ENCODE data around the gene ETDC. TPM values are rescaled to one million over a fixed set of nuclear protein-coding genes. Genes with fewer than 3 reads are reported as not detected.
"Not testable (repeated sequence)": the region's sequence is repeated elsewhere in the genome, so short reads cannot be mapped to it uniquely, and the experiment has no call there.

The ETDC gene
- not detected for total RNA-seq

DNA sequence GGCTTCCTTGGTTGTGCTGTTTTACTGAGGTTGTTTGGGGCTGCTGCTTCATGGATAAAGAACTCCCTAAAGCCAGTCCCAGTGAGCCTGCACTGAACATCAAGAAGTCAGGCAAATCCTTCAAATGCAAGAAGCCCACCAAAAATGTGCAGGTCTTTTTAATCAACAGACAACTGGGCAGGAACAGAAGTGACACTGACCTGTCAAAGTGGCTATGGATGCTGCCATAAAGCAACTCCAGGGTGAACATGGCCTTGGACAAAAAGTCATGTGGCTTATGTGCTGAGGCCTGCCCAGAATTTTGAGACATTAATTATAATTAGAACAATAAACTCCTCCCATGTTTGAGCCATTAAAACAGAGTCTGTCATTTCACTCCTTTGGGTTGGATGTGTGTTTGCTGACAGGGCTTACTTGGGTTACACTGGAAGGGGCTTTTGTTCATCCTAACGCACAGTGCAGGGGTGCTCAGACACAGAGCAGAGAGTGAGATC is at the start of gene ETDC:
ETDC (plus strand) TSS at position 51 of the 494 bp plus-strand sequence; CDS start at position 51, 0 bp downstream.
- 60 to 77% methylated on average over 1 of the region's 1 CpG for WGBS, 2 donors
- H3K4me3 ChIP-seq, result no peak within 1 kb of the TSS
- no peaks in the 10 kb centered on the region for H3K36me3 ChIP-seq
- no peak for DNase-seq (ENCODE audit: low spot score in 2 of 2)
- H3K9me3 ChIP-seq, result peaks cover 0 to 10% (median 0%) of the 10 kb centered on the region in 4 donors
- H3K27ac ChIP-seq, result no peak within 1 kb of the TSS
- no peaks in the 10 kb centered on the region for H3K4me1 ChIP-seq
- no peaks in the 10 kb centered on the region for H3K27me3 ChIP-seq
- TF ChIP-seq POLR2A (IDR thresholded peaks at IDR 0.05), result no peak
- no peak for TF ChIP-seq CTCF (IDR thresholded peaks at IDR 0.05)
- no peak for TF ChIP-seq EP300 (IDR thresholded peaks at IDR 0.05)

DNA sequence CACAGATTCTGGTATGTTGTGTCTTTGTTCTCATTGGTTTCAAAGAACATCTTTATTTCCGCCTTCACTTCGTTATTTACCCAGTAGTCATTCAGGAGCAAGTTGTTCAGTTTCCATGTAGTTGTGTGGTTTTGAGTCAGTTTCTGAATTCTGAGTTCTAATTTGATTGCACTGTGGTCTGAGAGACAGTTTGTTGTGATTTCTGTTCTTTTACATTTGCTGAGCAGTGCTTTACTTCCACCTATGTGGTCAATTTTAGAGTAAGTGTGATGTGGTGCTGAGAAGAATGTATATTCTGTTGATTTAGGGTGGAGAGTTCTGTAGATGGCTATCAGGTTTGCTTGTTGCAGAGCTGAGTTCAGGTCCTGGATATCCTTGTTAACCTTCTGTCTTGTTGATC is 48.3 kb upstream of the ETDC start:
- not testable (repeated sequence) for H3K36me3 ChIP-seq; H3K27me3 ChIP-seq; DNase-seq (ENCODE audit: low spot score in 2 of 2); H3K27ac ChIP-seq; H3K4me3 ChIP-seq; H3K4me1 ChIP-seq
- WGBS, 2 donors, result 96 to 97% methylated on average over 2 of the region's 2 CpGs
- peaks cover 0 to 13% (median 0%) of the 10 kb centered on the region in 4 donors for H3K9me3 ChIP-seq

DNA sequence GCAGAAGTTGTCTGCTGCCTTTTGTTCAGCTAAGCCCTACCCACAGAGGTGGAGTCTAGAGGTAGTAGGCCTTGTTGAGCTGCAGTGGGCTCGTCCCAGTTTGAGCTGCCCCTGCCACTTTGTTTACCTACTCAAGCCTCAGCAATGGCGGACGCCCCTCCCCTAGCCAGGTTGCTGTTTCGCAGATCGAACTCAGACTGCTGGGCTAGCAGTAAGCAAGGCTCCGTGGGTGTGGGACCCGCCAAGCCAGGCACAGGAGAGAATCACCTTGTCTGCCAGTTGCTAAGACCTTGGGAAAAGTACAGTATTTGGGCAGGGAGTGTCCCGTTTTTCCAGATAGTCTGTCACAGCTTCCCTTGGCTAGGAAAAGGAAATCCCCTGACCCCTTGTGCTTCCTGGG is 45.9 kb upstream of the ETDC start:
- H3K27ac ChIP-seq, H3K36me3 ChIP-seq, H3K4me3 ChIP-seq: not testable (repeated sequence)

DNA sequence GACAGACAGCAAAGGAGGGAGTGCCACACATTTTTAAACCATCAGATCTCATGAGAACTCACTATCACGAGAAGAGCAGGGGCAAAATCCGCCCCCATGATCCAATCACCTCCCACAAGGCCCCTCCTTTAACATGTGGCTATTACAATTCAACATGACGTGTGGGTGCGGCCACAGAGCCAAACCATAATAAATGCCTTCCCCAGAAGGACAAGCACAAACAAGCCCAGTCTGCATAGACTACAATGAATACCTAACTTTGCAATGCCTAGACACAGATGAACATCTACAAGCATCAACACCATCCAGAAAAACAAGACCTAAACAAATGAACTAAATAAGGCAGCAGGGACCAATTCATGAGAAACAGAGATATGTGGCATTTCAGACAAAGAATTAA is 45.1 kb upstream of the ETDC start:
- 80 to 90% methylated on average over 4 of the region's 4 CpGs for WGBS, 2 donors
- DNase-seq (ENCODE audit: low spot score in 2 of 2), result no peak
- no peak overlapping the region for H3K4me3 ChIP-seq
- no peaks in the 10 kb centered on the region for H3K4me1 ChIP-seq
- H3K27me3 ChIP-seq, result no peaks in the 10 kb centered on the region
- peaks cover 0 to 23% (median 2%) of the 10 kb centered on the region in 4 donors for H3K9me3 ChIP-seq
- TF ChIP-seq EP300 (IDR thresholded peaks at IDR 0.05) (no peak), POLR2A (IDR thresholded peaks at IDR 0.05) (no peak), CTCF (IDR thresholded peaks at IDR 0.05) (no peak)
- H3K36me3 ChIP-seq, result no peaks in the 10 kb centered on the region
- H3K27ac ChIP-seq, result no peak overlapping the region

More for the DNA sequence above, 45.9 kb upstream of the ETDC start:
- H3K4me1 ChIP-seq; DNase-seq (ENCODE audit: low spot score in 2 of 2); H3K27me3 ChIP-seq: not testable (repeated sequence)
- WGBS, 2 donors, result 82 to 98% methylated on average over 8 of the region's 8 CpGs
- H3K9me3 ChIP-seq, result peaks cover 0 to 15% (median 2%) of the 10 kb centered on the region in 4 donors

DNA sequence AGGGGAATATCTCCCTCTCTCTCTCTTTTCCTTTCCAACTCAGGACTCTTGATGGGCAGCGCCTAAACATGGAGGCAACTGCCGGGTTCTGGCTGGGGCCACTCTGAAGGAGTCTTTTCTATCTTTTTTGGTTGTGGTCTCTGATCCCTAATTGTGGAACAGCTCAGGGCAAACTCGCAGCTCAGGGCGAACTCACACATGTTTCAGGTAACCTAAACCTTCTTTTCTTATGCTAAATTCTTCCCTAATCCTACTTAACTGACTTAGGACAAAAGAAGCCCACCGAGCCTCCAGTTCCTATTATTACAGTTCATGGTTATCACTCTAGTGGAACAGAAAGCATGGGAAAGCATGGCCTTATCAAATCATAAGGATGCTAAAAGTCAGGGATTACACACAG is 36.1 kb upstream of the ETDC start:
- H3K4me1 ChIP-seq, result no peaks in the 10 kb centered on the region
- WGBS, 2 donors, result 65 to 68% methylated on average over 5 of the region's 5 CpGs
- H3K36me3 ChIP-seq, result no peaks in the 10 kb centered on the region
- peaks cover 0 to 63% (median 5%) of the 10 kb centered on the region in 4 donors for H3K9me3 ChIP-seq
- no peak for TF ChIP-seq POLR2A (IDR thresholded peaks at IDR 0.05)
- TF ChIP-seq EP300 (IDR thresholded peaks at IDR 0.05), result no peak
- no peak for TF ChIP-seq CTCF (IDR thresholded peaks at IDR 0.05)
- no peak for DNase-seq (ENCODE audit: low spot score in 2 of 2)
- H3K4me3 ChIP-seq, result no peak overlapping the region
- no peak overlapping the region for H3K27ac ChIP-seq
- H3K27me3 ChIP-seq, result no peaks in the 10 kb centered on the region

- no peak for DNase-seq (ENCODE audit: low spot score in 2 of 2)
- peaks cover 0 to 70% (median 11%) of the 10 kb centered on the region in 4 donors for H3K9me3 ChIP-seq
- TF ChIP-seq EP300 (IDR thresholded peaks at IDR 0.05), result no peak
- TF ChIP-seq CTCF (IDR thresholded peaks at IDR 0.05), result no peak
- TF ChIP-seq POLR2A (IDR thresholded peaks at IDR 0.05), result no peak
These were observed 33.3 kb upstream of the ETDC start for GRCh38 chrX:135275973-135276372.

More at GRCh38 chrX:135275973-135276372, 33.3 kb upstream of the ETDC start:
- no peak overlapping the region for H3K27ac ChIP-seq
- H3K4me3 ChIP-seq, result no peak overlapping the region
- no peaks in the 10 kb centered on the region for H3K36me3 ChIP-seq
- H3K4me1 ChIP-seq, result no peaks in the 10 kb centered on the region
- H3K27me3 ChIP-seq, result no peaks in the 10 kb centered on the region
